Adrenal gland (tissue), 5 donors: ENCODE results near the gene LRRTM1.

ENCODE experiments used
- CTCF ChIP-seq, 6 experiments: fragments of 450-650 bp in 4 of 6; fragments of 200-600 bp in 2 of 6; sonication (generic) in 1 of 6; IDR thresholded peaks; 1 replicate in 5 of 6; 2 replicates in 1 of 6; pipeline versions ENCODE4 v1.5.1 to v1.8.0; 2016 to 2021; ENCODE audit warnings: antibody characterized with exemption in 6 of 6, mild to moderate bottlenecking in 2 of 6, moderate library complexity in 1 of 6
- POLR2A ChIP-seq, 2 donors: fragments of 450-650 bp; IDR thresholded peaks; one replicate each; pipeline ENCODE4 v1.6.1; 2017; ENCODE audit warnings: antibody characterized with exemption in 2 of 2, mild to moderate bottlenecking in 2 of 2, moderate library complexity in 1 of 2
- donor health status: DM: no; HTN: no; CAD: no.

GRCh38 chr2:80252294-80252986, 52.1 kb downstream of the LRRTM1 start:
- TF ChIP-seq CTCF (IDR thresholded peaks at IDR 0.05) = no peak
- no peak for TF ChIP-seq POLR2A (IDR thresholded peaks at IDR 0.05)
